Calu3 (cell line): ENCODE results near the gene CTIF. TPM values are rescaled to one million over a fixed set of nuclear protein-coding genes. Genes with fewer than 3 reads are reported as not detected.
A peak's percentile ranks its signal among the peaks of the same experiment; 100 is the strongest.

Experiments used
- BruUV-seq: library from RNA; stranded (reverse); fragments of 400-500 nt; replicated peaks from 2 replicates; lab custom pipeline; 2021; lab: Mats Ljungman, UMichigan
- CTCF ChIA-PET: fragments of 300-600 bp; sonication (Branson Sonifier 250); formaldehyde crosslinking; loops from one replicate; lab custom pipeline; 2022; ENCODE audit warnings: antibody characterized with exemption; lab: Charles Lee
- DNase-seq: peaks from one replicate; pipeline ENCODE4 v3.0.0; 2022
- H3K27ac Mint-ChIP-seq: one replicate; pipeline ENCODE4 v1.8.0; 2022; ENCODE audit warnings: mixed read lengths; ENCODE audit not compliant: unreplicated experiment
- H3K27me3 Mint-ChIP-seq: one replicate; pipeline ENCODE4 v1.8.0; 2022; ENCODE audit warnings: mixed read lengths; ENCODE audit not compliant: unreplicated experiment
- H3K36me3 Mint-ChIP-seq: one replicate; pipeline ENCODE4 v1.8.0; 2022; ENCODE audit warnings: mild to moderate bottlenecking, moderate library complexity, mixed read lengths; ENCODE audit not compliant: insufficient read depth, unreplicated experiment
- H3K4me1 Mint-ChIP-seq: one replicate; pipeline ENCODE4 v1.8.0; 2022; ENCODE audit warnings: mild to moderate bottlenecking, low read depth, mixed read lengths; ENCODE audit not compliant: unreplicated experiment
- H3K4me3 Mint-ChIP-seq: one replicate; pipeline ENCODE4 v1.8.0; 2022; ENCODE audit warnings: mild to moderate bottlenecking, low read depth, moderate library complexity, mixed read lengths; ENCODE audit not compliant: unreplicated experiment
- H3K9me3 Mint-ChIP-seq: one replicate; pipeline ENCODE4 v1.8.0; 2022; ENCODE audit warnings: low read depth, mixed read lengths; ENCODE audit not compliant: unreplicated experiment
- CTCF ChIP-seq: fragments of 200-600 bp; IDR thresholded peaks from one replicate; pipeline ENCODE4 v1.8.0; 2022; ENCODE audit warnings: antibody characterized with exemption; ENCODE audit not compliant: unreplicated experiment
- intact Hi-C: fragments of 100-400 bp; cut with micrococcal nuclease; formaldehyde crosslinking; loops from one replicate; pipeline ENCODE4 v1.10.0; 2022; ENCODE audit not compliant: unreplicated experiment
- total RNA-seq: library from RNA; stranded (reverse); gene quantifications from 2 replicates; pipeline ENCODE4 v1.2.3, GENCODE V29; 2022

The CTIF gene
- total RNA-seq, 1 experiment from 2014 or later = 40.8 TPM

- CTCF ChIA-PET = no interaction called here
- BruUV-seq = no TSS peak
- H3K4me3 Mint-ChIP-seq = no peak overlapping the region
- peaks cover 9% of the 10 kb centered on the region for H3K36me3 Mint-ChIP-seq
- no peak for DNase-seq
- no peaks in the 10 kb centered on the region for H3K27me3 Mint-ChIP-seq
- TF ChIP-seq CTCF = no peak
- intact Hi-C loops = loop anchor here (5.0 to 10.0 kb wide), 5 partner anchors 270 to 770 kb away; no protein-coding TSS in a partner anchor
- no peak overlapping the region for H3K27ac Mint-ChIP-seq
- peaks cover 5% of the 10 kb centered on the region for H3K9me3 Mint-ChIP-seq
- H3K4me1 Mint-ChIP-seq = no peaks in the 10 kb centered on the region
Observed at GRCh38 chr18:48674758-48675351, 136.0 kb downstream of the CTIF start.

GRCh38 chr18:48675352-48675761 lies 136.5 kb downstream of the CTIF start:
- Mint-ChIP-seq H3K27ac (no peak overlapping the region), H3K4me1 (no peaks in the 10 kb centered on the region), H3K4me3 (no peak overlapping the region), H3K9me3 (peaks cover 5% of the 10 kb centered on the region), H3K36me3 (peaks cover 10% of the 10 kb centered on the region), H3K27me3 (no peaks in the 10 kb centered on the region)
- intact Hi-C loops = loop anchor here (5.0 to 10.0 kb wide), 5 partner anchors 269 to 769 kb away; no protein-coding TSS in a partner anchor
- no TSS peak for BruUV-seq
- peak; percentile 94 for TF ChIP-seq CTCF
- CTCF ChIA-PET = interaction anchor here (0.5 kb wide), 1 partner anchor 661 kb away, joined by 3 read pairs; no protein-coding TSS in a partner anchor
- DNase-seq = peak; percentile 92

- H3K4me3 Mint-ChIP-seq = no peak overlapping the region
- CTCF ChIA-PET = interaction anchor here (0.5 kb wide), 1 partner anchor 660 kb away, joined by 3 read pairs; no protein-coding TSS in a partner anchor
- H3K36me3 Mint-ChIP-seq = peaks cover 10% of the 10 kb centered on the region
- H3K27ac Mint-ChIP-seq = no peak overlapping the region
- no peak for TF ChIP-seq CTCF
- H3K4me1 Mint-ChIP-seq = no peaks in the 10 kb centered on the region
- H3K9me3 Mint-ChIP-seq = peaks cover 5% of the 10 kb centered on the region
- BruUV-seq = no TSS peak
- intact Hi-C loops = loop anchor here (1.0 to 10.0 kb wide), 7 partner anchors 269 to 769 kb away; no protein-coding TSS in a partner anchor
- DNase-seq = no peak
- no peaks in the 10 kb centered on the region for H3K27me3 Mint-ChIP-seq
Observed at GRCh38 chr18:48675912-48676311, 137.1 kb downstream of the CTIF start.

- H3K27ac Mint-ChIP-seq = no peak overlapping the region
- H3K27me3 Mint-ChIP-seq = no peaks in the 10 kb centered on the region
- H3K9me3 Mint-ChIP-seq = peaks cover 4% of the 10 kb centered on the region
- no peak for DNase-seq
- no peaks in the 10 kb centered on the region for H3K4me1 Mint-ChIP-seq
- intact Hi-C loops = loop anchor here (1.0 to 10.0 kb wide), 7 partner anchors 268 to 768 kb away; no protein-coding TSS in a partner anchor
- H3K4me3 Mint-ChIP-seq = no peak overlapping the region
- CTCF ChIA-PET = no interaction called here
- TF ChIP-seq CTCF = no peak
- BruUV-seq = no TSS peak
- peaks cover 8% of the 10 kb centered on the region for H3K36me3 Mint-ChIP-seq
Observed at GRCh38 chr18:48676346-48676745, 137.5 kb downstream of the CTIF start.
